ENCODE results near the gene LRRC4C.

GRCh38 chr11:41437006-41437490 lies 22.4 kb downstream of the LRRC4C start:
- TF ChIP-seq CTCF (IDR thresholded peaks at IDR 0.05) (no peak), POLR2A (IDR thresholded peaks at IDR 0.05) (no peak)
